ENCODE measurements around the gene PNPO.
A peak's percentile ranks its signal among the peaks of the same experiment; 100 is the strongest.

PNPO gene

GRCh38 chr17:47941246-47942095, at the start of gene PNPO:
TSS of gene PNPO (plus strand) at chr17:47941571. CDS start at chr17:47941676, 105 bp downstream.
- ChIA-PET POLR2A (interaction anchor here (0.6 to 1.2 kb wide), 3 partner anchors 16 to 50 kb away, joined by 3 to 4 read pairs (median 3); no protein-coding TSS in a partner anchor), CTCF (interaction anchor here (1.0 to 32.0 kb wide), 13 partner anchors 7 to 100 kb away, joined by 3 to 584 read pairs (median 4); partner anchors contain the start of genes CDK5RAP3, PNPO, PRR15L and SCRN2)
- DNase-seq (ENCODE audit: extremely low spot score): peak; percentile 96
- TF ChIP-seq CTCF (IDR thresholded peaks at IDR 0.05; ENCODE audit: control extremely low read depth, extremely low read depth, low read depth, missing control alignments): no peak

- POLR2A ChIA-PET: interaction anchor here (0.8 kb wide), 1 partner anchor 35 kb away, joined by 3 read pairs; no protein-coding TSS in a partner anchor
- CTCF ChIA-PET: interaction anchor here (0.8 to 18.7 kb wide), 12 partner anchors 9 to 127 kb away, joined by 3 to 687 read pairs (median 4); partner anchors contain the start of genes CDK5RAP3, LRRC46, MRPL10 and SCRN2
- no peak for TF ChIP-seq CTCF (IDR thresholded peaks at IDR 0.05; ENCODE audit: control extremely low read depth, extremely low read depth, low read depth, missing control alignments)
- DNase-seq (ENCODE audit: extremely low spot score): no peak
These were observed 46.6 kb upstream of the PNPO start for GRCh38 chr17:47894498-47895346.

GRCh38 chr17:47895347-47895855, 46.0 kb upstream of the PNPO start:
- no peak for DNase-seq (ENCODE audit: extremely low spot score)
- ChIA-PET CTCF (interaction anchor here (0.8 to 18.7 kb wide), 9 partner anchors 11 to 75 kb away, joined by 3 to 687 read pairs (median 5); partner anchors contain the start of genes CDK5RAP3, LRRC46, MRPL10 and SCRN2), POLR2A (interaction anchor here (0.8 kb wide), 2 partner anchors 11 to 35 kb away, joined by 3 read pairs; no protein-coding TSS in a partner anchor)
- TF ChIP-seq CTCF (IDR thresholded peaks at IDR 0.05; ENCODE audit: control extremely low read depth, extremely low read depth, low read depth, missing control alignments): no peak

GRCh38 chr17:47895856-47896671, 45.3 kb upstream of the PNPO start, which contains the start of gene SP2:
TSS of gene SP2 (plus strand) at chr17:47896236. CDS start at chr17:47896287, 51 bp downstream.
- POLR2A ChIA-PET: interaction anchor here (0.8 kb wide), 2 partner anchors 11 to 34 kb away, joined by 3 read pairs; no protein-coding TSS in a partner anchor
- peak; percentile 99 for DNase-seq (ENCODE audit: extremely low spot score)
- TF ChIP-seq CTCF (IDR thresholded peaks at IDR 0.05; ENCODE audit: control extremely low read depth, extremely low read depth, low read depth, missing control alignments): no peak
- CTCF ChIA-PET: interaction anchor here (0.8 to 18.7 kb wide), 9 partner anchors 12 to 75 kb away, joined by 3 to 687 read pairs (median 5); partner anchors contain the start of genes CDK5RAP3, LRRC46, MRPL10 and SCRN2

- POLR2A ChIA-PET: no interaction called here
- CTCF ChIA-PET: no interaction called here
- TF ChIP-seq CTCF (IDR thresholded peaks at IDR 0.05; ENCODE audit: control extremely low read depth, extremely low read depth, low read depth, missing control alignments): no peak
- DNase-seq (ENCODE audit: extremely low spot score): no peak
These were observed 44.5 kb upstream of the PNPO start for GRCh38 chr17:47896672-47897490.
